CD8-positive, alpha-beta memory T cell (primary cell): ENCODE measurements around the gene VILL. TPM values are rescaled to one million over a fixed set of nuclear protein-coding genes. Genes with fewer than 3 reads are reported as not detected.

Source experiments
- CTCF ChIA-PET: fragments of 350-600 bp; sonication (Branson Sonifier 250); formaldehyde crosslinking; loops from one replicate; lab custom pipeline; 2021; ENCODE audit warnings: antibody characterized with exemption; lab: Charles Lee
- POLR2A ChIA-PET: fragments of 350-600 bp; sonication (Branson Sonifier 250); formaldehyde crosslinking; loops from one replicate; lab custom pipeline; 2021; ENCODE audit warnings: antibody characterized with exemption; lab: Charles Lee
- DNase-seq, 5 donors: peaks; one replicate each; pipeline versions ENCODE4 v3.0.0 to v3.0.0-alpha.2; 2020 to 2022; ENCODE audit warnings: mixed read lengths in 1 of 5
- H3K27ac ChIP-seq: one replicate; pipeline ENCODE4 v1.7.0; 2013; ENCODE audit warnings: low read depth, mild to moderate bottlenecking, low read length, moderate library complexity
- H3K27me3 ChIP-seq: 2 replicates; pipeline ENCODE4 v1.7.0; 2013; ENCODE audit warnings: low read length, mild to moderate bottlenecking; ENCODE audit not compliant: insufficient read depth, poor library complexity, severe bottlenecking
- H3K36me3 ChIP-seq: 2 replicates; pipeline ENCODE4 v1.7.0; 2013; ENCODE audit warnings: mild to moderate bottlenecking, low read length, moderate library complexity; ENCODE audit not compliant: insufficient read depth
- H3K4me1 ChIP-seq: 2 replicates; pipeline ENCODE4 v1.7.0; 2013; ENCODE audit warnings: mild to moderate bottlenecking, low read length, moderate library complexity; ENCODE audit not compliant: insufficient read depth
- H3K4me3 ChIP-seq: 2 replicates; pipeline ENCODE4 v1.7.0; 2013; ENCODE audit warnings: mild to moderate bottlenecking, low read length
- H3K9me3 ChIP-seq: 2 replicates; pipeline ENCODE4 v1.7.0; 2013; ENCODE audit warnings: mild to moderate bottlenecking, low read length
- H3K27ac Mint-ChIP-seq, 8 donors: one replicate each; pipeline ENCODE4 v1.8.0; 2020 to 2021; ENCODE audit warnings: mixed read lengths in 8 of 8, mild to moderate bottlenecking in 6 of 8, inconsistent platforms in 3 of 8, moderate library complexity in 3 of 8
- H3K27me3 Mint-ChIP-seq, 2 donors: one replicate each; pipeline ENCODE4 v1.8.0; 2020 to 2021; ENCODE audit warnings: mixed read lengths in 2 of 2, mild to moderate bottlenecking in 1 of 2, moderate library complexity in 1 of 2
- H3K36me3 Mint-ChIP-seq, 3 donors: one replicate each; pipeline ENCODE4 v1.8.0; 2020 to 2021; ENCODE audit warnings: mixed read lengths in 3 of 3, inconsistent platforms in 1 of 3, mild to moderate bottlenecking in 1 of 3
- H3K4me1 Mint-ChIP-seq, 3 donors: one replicate each; pipeline ENCODE4 v1.8.0; 2020 to 2021; ENCODE audit warnings: mixed read lengths in 3 of 3, inconsistent platforms in 1 of 3, mild to moderate bottlenecking in 1 of 3
- H3K4me3 Mint-ChIP-seq, 7 donors: one replicate each; pipeline ENCODE4 v1.8.0; 2020 to 2021; ENCODE audit warnings: mixed read lengths in 7 of 7, mild to moderate bottlenecking in 6 of 7, moderate library complexity in 4 of 7, inconsistent platforms in 2 of 7
- H3K9me3 Mint-ChIP-seq, 5 donors: one replicate each; pipeline ENCODE4 v1.8.0; 2020 to 2022; ENCODE audit warnings: mixed read lengths in 5 of 5, mild to moderate bottlenecking in 3 of 5, moderate library complexity in 2 of 5, inconsistent platforms in 1 of 5
- polyA plus RNA-seq: library from polyadenylated mRNA; unstranded; fragments of 300-500 nt; fragmentation: Illumina TruSeq; gene quantifications from one replicate; pipeline ENCODE4 v1.2.3, GENCODE V29; 2021
- total RNA-seq, 2 experiments: library from RNA; stranded (reverse); gene quantifications; one replicate each; pipeline ENCODE4 v1.2.3, GENCODE V29; 2021

VILL gene
- total and polyA plus RNA-seq, 3 experiments from 2014 or later, result 14.7 to 16.8 (median 15.8) TPM

DNA sequence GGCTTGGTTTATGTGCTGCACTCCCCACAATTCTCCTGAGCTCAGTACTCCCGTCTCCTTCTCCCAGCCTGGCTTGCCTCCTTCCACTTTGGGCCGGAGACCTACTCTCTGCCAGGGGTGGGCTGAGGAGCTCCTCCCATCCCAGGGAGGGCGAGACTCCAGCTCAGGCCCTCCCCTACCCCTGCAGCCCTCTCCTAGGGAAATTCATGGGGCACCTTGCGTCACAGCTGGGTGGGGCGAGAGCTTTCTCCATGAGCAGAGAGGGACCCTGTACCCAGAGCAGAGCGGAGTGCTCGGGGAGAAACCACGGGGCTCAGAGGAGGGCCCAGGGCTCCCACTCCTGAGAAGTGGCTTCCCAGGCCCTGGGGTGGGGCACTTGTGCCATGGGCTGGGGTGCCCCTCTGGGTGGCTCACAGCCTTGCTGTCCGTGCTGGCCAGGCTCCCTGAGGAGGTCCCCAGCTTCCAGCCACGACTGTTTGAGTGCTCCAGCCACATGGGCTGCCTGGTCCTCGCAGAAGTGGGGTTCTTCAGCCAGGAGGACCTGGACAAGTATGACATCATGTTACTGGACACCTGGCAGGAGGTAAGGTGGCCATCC is 13.3 kb downstream of the VILL start:
- Histone ChIP-seq H3K27me3 (no peaks in the 10 kb centered on the region), H3K4me3 (no peak overlapping the region), H3K4me1 (peaks cover 3% of the 10 kb centered on the region), H3K27ac (no peak overlapping the region), H3K36me3 (peaks cover 21% of the 10 kb centered on the region), H3K9me3 (no peaks in the 10 kb centered on the region)
- Mint-ChIP-seq H3K27me3 (peaks cover 0 to 1% of the 10 kb centered on the region in 2 donors), H3K36me3 (peaks cover 4 to 74% (median 4%) of the 10 kb centered on the region in 3 donors), H3K27ac (peak overlapping the region in 7 of 8 donors; percentile 42 to 95 (median 81)), H3K4me3 (no peak overlapping the region), H3K9me3 (no peaks in the 10 kb centered on the region), H3K4me1 (peaks cover 21 to 32% (median 30%) of the 10 kb centered on the region in 3 donors)
- CTCF ChIA-PET, result interaction anchor here (0.7 to 4.9 kb wide), 12 partner anchors 9 to 249 kb away, joined by 3 to 65 read pairs (median 6); partner anchors contain the start of genes ACAA1, DLEC1 and PLCD1
- POLR2A ChIA-PET, result interaction anchor here (1.0 to 1.1 kb wide), 2 partner anchors 30 to 35 kb away, joined by 3 read pairs; partner anchors contain the start of gene DLEC1
- peak in 1 of 5 donors; percentile 46 for DNase-seq

DNA sequence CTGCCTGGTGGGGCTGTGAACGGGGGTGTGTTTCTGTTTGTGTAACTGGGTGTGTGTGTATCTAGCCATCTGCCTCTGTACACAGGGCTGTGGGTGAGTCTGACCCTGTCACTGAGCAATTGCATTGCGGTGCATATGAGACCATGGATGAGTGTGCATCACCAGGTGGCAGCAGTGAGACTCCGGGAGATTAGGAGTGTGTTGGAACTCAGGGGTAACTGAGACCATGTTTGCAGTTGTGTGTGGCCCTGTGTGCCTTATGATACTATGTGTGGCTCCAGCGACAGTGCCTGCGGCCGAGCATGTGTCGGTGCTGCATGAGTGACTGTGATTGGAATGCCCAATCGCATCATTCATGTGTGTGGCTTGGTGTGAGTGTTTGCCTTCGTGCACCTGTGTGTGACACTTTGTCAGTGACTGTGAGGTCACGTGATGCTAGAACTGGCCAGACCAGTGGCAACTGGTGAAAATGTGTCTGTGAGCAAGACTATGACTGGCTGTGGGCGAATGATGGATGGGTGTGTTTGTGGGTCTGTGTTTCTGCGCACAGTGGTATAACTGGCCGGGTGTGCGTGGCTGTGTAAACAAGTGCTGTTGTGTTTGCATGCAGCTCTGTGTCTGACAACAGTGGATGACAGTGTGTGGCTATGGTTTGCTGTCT is 14.0 kb downstream of the VILL start:
- no peak overlapping the region for H3K27ac ChIP-seq
- H3K27ac Mint-ChIP-seq, result peak overlapping the region; percentile 36 to 95 (median 79)
- peaks cover 0 to 1% of the 10 kb centered on the region in 2 donors for H3K27me3 Mint-ChIP-seq
- peak in 4 of 5 donors; percentile 30 to 74 (median 33) for DNase-seq
- ChIA-PET POLR2A (interaction anchor here (1.0 kb wide), 1 partner anchor 34 kb away, joined by 3 read pairs; the partner anchor contains the start of gene DLEC1), CTCF (interaction anchor here (0.6 to 4.9 kb wide), 14 partner anchors 8 to 248 kb away, joined by 3 to 65 read pairs (median 6); partner anchors contain the start of genes DLEC1 and PLCD1)
- peaks cover 18 to 27% (median 25%) of the 10 kb centered on the region in 3 donors for H3K4me1 Mint-ChIP-seq
- peaks cover 18% of the 10 kb centered on the region for H3K36me3 ChIP-seq
- no peak overlapping the region for H3K4me3 ChIP-seq
- no peaks in the 10 kb centered on the region for H3K9me3 ChIP-seq
- H3K4me1 ChIP-seq, result no peaks in the 10 kb centered on the region
- peak overlapping the region in 1 of 7 donors; percentile 14 for H3K4me3 Mint-ChIP-seq
- H3K9me3 Mint-ChIP-seq, result no peaks in the 10 kb centered on the region
- no peaks in the 10 kb centered on the region for H3K27me3 ChIP-seq
- peaks cover 2 to 78% (median 4%) of the 10 kb centered on the region in 3 donors for H3K36me3 Mint-ChIP-seq

DNA sequence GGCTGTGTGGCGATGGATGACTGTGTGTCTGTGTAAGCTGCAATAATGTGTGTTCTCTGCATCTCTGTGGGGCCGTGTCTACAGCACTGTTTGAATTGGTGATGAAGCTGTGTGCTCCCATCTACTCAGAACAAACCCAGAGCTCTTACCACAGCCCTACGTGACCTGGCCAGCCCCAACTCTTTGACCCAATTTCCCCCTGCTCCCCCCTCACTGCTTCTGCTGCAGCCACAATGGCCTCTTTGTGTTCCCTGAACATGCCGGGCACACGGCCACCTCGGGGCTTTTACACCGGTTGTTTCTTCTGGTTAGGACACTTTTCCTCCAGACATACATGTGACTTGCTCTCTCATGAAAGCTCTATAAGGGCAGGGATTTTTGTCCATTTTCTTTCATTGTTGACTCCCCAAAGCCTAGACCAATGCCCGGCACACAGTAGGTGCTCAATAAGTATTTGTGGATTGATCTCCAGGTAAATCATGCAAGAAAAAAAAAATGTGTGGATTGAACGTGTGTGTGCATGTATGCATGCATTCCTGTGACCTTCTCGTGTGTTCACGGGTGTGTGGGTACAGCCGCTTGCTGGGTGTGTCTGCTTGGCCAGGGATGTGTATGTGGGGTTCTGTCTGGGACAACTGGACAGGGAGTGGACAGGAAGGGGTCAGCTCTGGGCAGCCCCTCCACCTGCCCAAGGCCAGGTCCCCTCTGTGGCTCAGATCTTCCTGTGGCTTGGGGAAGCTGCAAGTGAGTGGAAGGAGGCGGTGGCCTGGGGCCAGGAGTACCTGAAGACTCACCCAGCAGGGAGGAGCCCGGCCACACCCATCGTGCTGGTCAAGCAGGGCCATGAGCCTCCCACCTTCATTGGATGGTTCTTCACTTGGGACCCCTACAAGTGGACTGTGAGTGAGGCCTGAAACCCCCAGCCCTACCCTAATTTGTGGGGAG is 14.8 kb downstream of the VILL start:
- H3K9me3 Mint-ChIP-seq, result no peaks in the 10 kb centered on the region
- H3K27ac ChIP-seq, result no peak overlapping the region
- no peaks in the 10 kb centered on the region for H3K27me3 ChIP-seq
- peaks cover 14% of the 10 kb centered on the region for H3K36me3 ChIP-seq
- H3K4me3 Mint-ChIP-seq, result no peak overlapping the region
- H3K27me3 Mint-ChIP-seq, result peaks cover 0 to 1% of the 10 kb centered on the region in 2 donors
- peaks cover 16 to 24% (median 22%) of the 10 kb centered on the region in 3 donors for H3K4me1 Mint-ChIP-seq
- POLR2A ChIA-PET, result no interaction called here
- H3K9me3 ChIP-seq, result no peaks in the 10 kb centered on the region
- H3K4me3 ChIP-seq, result no peak overlapping the region
- peaks cover 0 to 79% (median 2%) of the 10 kb centered on the region in 3 donors for H3K36me3 Mint-ChIP-seq
- H3K4me1 ChIP-seq, result no peaks in the 10 kb centered on the region
- DNase-seq, result no peak
- peak overlapping the region in 5 of 8 donors; percentile 75 to 87 (median 81) for H3K27ac Mint-ChIP-seq
- CTCF ChIA-PET, result interaction anchor here (0.6 to 4.9 kb wide), 6 partner anchors 7 to 34 kb away, joined by 3 to 65 read pairs (median 4); partner anchors contain the start of gene DLEC1

DNA sequence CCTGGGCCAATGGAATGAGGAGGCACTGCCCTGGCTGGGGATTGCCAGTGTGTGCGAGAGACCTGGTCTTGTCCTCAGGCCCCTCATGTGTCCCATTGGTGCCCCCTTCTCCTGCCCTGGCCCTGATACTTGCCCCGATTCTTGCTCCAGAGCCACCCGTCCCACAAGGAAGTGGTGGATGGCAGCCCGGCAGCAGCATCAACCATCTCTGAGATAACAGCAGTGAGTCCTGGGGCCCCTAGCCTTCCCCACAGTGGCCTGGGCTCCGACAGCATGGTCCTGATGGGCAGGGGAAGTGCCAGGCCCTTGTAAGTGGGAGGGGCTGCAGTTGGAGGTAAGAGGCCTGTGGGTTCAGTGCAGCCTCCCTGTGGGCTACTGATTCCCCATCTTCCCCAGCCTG is 15.4 kb downstream of the VILL start:
- no peaks in the 10 kb centered on the region for H3K4me1 ChIP-seq
- H3K9me3 ChIP-seq, result no peaks in the 10 kb centered on the region
- Mint-ChIP-seq H3K27ac (no peak overlapping the region), H3K9me3 (no peaks in the 10 kb centered on the region), H3K4me3 (no peak overlapping the region), H3K27me3 (peaks cover 0 to 1% of the 10 kb centered on the region in 2 donors), H3K36me3 (peaks cover 0 to 80% (median 3%) of the 10 kb centered on the region in 3 donors), H3K4me1 (peaks cover 16 to 24% (median 22%) of the 10 kb centered on the region in 3 donors)
- H3K36me3 ChIP-seq, result peaks cover 14% of the 10 kb centered on the region
- no peak for DNase-seq
- H3K4me3 ChIP-seq, result no peak overlapping the region
- POLR2A ChIA-PET, result interaction anchor here (1.1 kb wide), 1 partner anchor 14 kb away, joined by 3 read pairs; no protein-coding TSS in a partner anchor
- no peaks in the 10 kb centered on the region for H3K27me3 ChIP-seq
- no peak overlapping the region for H3K27ac ChIP-seq
- CTCF ChIA-PET, result interaction anchor here (1.0 to 2.1 kb wide), 4 partner anchors 16 to 33 kb away, joined by 3 to 15 read pairs (median 5); partner anchors contain the start of gene DLEC1

DNA sequence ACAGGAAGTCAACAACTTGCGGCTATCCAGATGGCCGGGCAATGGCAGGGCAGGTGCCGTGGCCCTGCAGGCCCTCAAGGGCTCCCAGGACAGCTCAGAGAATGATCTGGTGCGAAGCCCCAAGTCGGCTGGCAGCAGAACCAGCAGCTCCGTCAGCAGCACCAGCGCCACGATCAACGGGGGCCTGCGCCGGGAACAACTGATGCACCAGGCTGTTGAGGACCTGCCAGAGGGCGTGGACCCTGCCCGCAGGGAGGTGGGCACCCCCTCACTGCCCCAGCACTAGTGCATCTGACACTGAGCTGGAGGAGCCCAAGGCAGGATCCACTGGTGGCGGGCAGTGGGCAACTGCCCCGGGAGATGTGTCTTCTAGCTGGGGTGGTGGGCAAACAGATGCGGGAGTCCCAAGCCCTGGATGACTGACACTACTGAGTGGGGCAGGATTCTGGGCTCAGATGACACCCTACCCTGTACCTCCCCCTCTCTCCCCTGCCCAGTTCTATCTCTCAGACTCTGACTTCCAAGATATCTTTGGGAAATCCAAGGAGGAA is 15.9 kb downstream of the VILL start:
- Histone ChIP-seq H3K27ac (no peak overlapping the region), H3K27me3 (no peaks in the 10 kb centered on the region), H3K4me1 (no peaks in the 10 kb centered on the region), H3K4me3 (no peak overlapping the region), H3K36me3 (peaks cover 14% of the 10 kb centered on the region), H3K9me3 (no peaks in the 10 kb centered on the region)
- no peaks in the 10 kb centered on the region for H3K9me3 Mint-ChIP-seq
- no peak for DNase-seq
- CTCF ChIA-PET, result interaction anchor here (1.0 to 2.3 kb wide), 4 partner anchors 16 to 33 kb away, joined by 3 to 15 read pairs (median 8); partner anchors contain the start of gene DLEC1
- H3K27me3 Mint-ChIP-seq, result peaks cover 0 to 1% of the 10 kb centered on the region in 2 donors
- H3K27ac Mint-ChIP-seq, result no peak overlapping the region
- peaks cover 0 to 81% (median 3%) of the 10 kb centered on the region in 3 donors for H3K36me3 Mint-ChIP-seq
- POLR2A ChIA-PET, result interaction anchor here (1.1 kb wide), 1 partner anchor 13 kb away, joined by 3 read pairs; no protein-coding TSS in a partner anchor
- H3K4me1 Mint-ChIP-seq, result peaks cover 16 to 24% (median 22%) of the 10 kb centered on the region in 3 donors
- H3K4me3 Mint-ChIP-seq, result no peak overlapping the region

DNA sequence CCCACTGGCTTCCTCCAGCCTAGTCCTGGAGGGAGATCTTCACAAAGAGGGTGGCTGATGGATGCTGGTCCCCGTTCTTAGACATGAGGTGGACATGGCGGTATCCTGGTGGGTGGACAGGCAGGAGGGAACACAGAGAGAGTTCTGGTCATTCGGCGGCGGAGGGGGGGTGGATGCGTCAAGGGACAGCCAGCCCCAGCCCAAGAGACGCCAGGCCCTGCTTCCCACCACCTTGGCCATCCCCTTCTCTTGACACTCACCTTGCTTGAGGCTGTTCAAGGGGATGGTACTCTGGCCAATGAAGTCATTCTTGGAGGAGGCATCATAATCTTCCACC is 17.1 kb downstream of the VILL start:
- Mint-ChIP-seq H3K36me3 (peaks cover 0 to 75% (median 3%) of the 10 kb centered on the region in 3 donors), H3K9me3 (no peaks in the 10 kb centered on the region), H3K4me3 (no peak overlapping the region), H3K4me1 (peaks cover 16 to 24% (median 22%) of the 10 kb centered on the region in 3 donors), H3K27me3 (peaks cover 0 to 1% of the 10 kb centered on the region in 2 donors), H3K27ac (peak overlapping the region in 2 of 8 donors; percentile 23 to 75)
- no peaks in the 10 kb centered on the region for H3K9me3 ChIP-seq
- DNase-seq, result no peak
- H3K27me3 ChIP-seq, result no peaks in the 10 kb centered on the region
- no peak overlapping the region for H3K4me3 ChIP-seq
- no peak overlapping the region for H3K27ac ChIP-seq
- POLR2A ChIA-PET, result no interaction called here
- no peaks in the 10 kb centered on the region for H3K4me1 ChIP-seq
- CTCF ChIA-PET, result interaction anchor here (2.0 to 2.3 kb wide), 2 partner anchors 32 to 33 kb away, joined by 5 to 12 read pairs; partner anchors contain the start of gene DLEC1
- peaks cover 8% of the 10 kb centered on the region for H3K36me3 ChIP-seq

DNA sequence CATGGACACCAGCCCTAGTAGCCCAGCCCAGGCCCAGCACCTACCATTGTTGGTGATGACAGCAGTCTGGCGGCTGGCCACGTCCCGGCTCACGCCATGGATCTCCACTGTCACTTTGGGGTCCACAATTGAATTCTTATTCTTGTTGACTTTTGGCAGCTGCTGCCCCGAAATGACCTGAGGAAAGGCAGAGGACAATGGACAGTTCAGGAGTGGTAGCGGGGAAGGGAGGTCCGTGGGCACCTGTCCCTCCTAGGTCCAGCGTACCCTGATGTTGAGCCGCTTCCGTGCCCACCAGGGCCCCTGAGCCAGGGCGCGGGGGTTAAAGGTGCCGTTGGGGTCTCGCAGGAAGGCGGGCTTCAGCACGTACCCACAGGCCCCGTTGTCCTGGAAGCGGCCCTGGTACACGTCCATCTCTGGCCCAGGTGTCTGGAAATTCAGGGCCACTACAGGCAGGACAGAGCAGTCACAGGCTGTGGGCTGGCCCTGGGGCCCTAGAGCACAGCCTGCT is 17.7 kb downstream of the VILL start:
- no peaks in the 10 kb centered on the region for H3K9me3 ChIP-seq
- ChIA-PET POLR2A (no interaction called here), CTCF (interaction anchor here (2.3 kb wide), 1 partner anchor 32 kb away, joined by 12 read pairs; the partner anchor contains the start of gene DLEC1)
- H3K27me3 ChIP-seq, result no peaks in the 10 kb centered on the region
- H3K27ac ChIP-seq, result no peak overlapping the region
- H3K4me3 Mint-ChIP-seq, result no peak overlapping the region
- H3K4me1 ChIP-seq, result no peaks in the 10 kb centered on the region
- no peaks in the 10 kb centered on the region for H3K27me3 Mint-ChIP-seq
- H3K4me1 Mint-ChIP-seq, result peaks cover 14 to 21% (median 18%) of the 10 kb centered on the region in 3 donors
- peak overlapping the region in 1 of 8 donors; percentile 75 for H3K27ac Mint-ChIP-seq
- no peak overlapping the region for H3K4me3 ChIP-seq
- H3K36me3 ChIP-seq, result peaks cover 8% of the 10 kb centered on the region
- no peak for DNase-seq
- H3K36me3 Mint-ChIP-seq, result peaks cover 0 to 72% (median 3%) of the 10 kb centered on the region in 3 donors
- H3K9me3 Mint-ChIP-seq, result no peaks in the 10 kb centered on the region
